Adrenal gland (tissue), 12 donors: ENCODE data around the gene SH3RF1. TPM values are rescaled to one million over a fixed set of nuclear protein-coding genes. Genes with fewer than 3 reads are reported as not detected.

Experiments
- DNase-seq, 7 donors: peaks; one replicate each; pipeline ENCODE4 v3.0.0-alpha.2; 2019 to 2020
- H3K27ac ChIP-seq, 5 donors: fragments of 200-600 bp; sonication (generic) in 4 of 5; 1 replicate in 3 of 5; 2 replicates in 2 of 5; pipeline versions ENCODE4 v1.5.1 to v1.8.0; 2016 to 2020; ENCODE audit warnings: mild to moderate bottlenecking in 1 of 5
- H3K27me3 ChIP-seq: fragments of 200-600 bp; 2 replicates; pipeline ENCODE4 v1.8.0; 2021
- H3K36me3 ChIP-seq, 2 donors: fragments of 200-600 bp; replicated peaks in 1 of 2; 1 replicate in 1 of 2; 2 replicates in 1 of 2; pipeline versions ENCODE4 v1.5.1 to v1.8.0; 2018 to 2022
- H3K4me1 ChIP-seq, 2 donors: fragments of 200-600 bp; replicated peaks in 1 of 2; 1 replicate in 1 of 2; 2 replicates in 1 of 2; pipeline versions ENCODE4 v1.5.1 to v1.8.0; 2018 to 2021
- H3K4me3 ChIP-seq, 4 donors: fragments of 200-600 bp; sonication (generic) in 3 of 4; one replicate each; pipeline ENCODE4 v1.5.1; 2016 to 2018
- H3K9me3 ChIP-seq, 3 donors: fragments of 200-600 bp; sonication (generic) in 1 of 3; replicated peaks in 1 of 3; 1 replicate in 2 of 3; 2 replicates in 1 of 3; pipeline versions ENCODE4 v1.5.1 to v1.8.0; 2016 to 2021
- POLR2A ChIP-seq, 2 donors: fragments of 450-650 bp; IDR thresholded peaks; one replicate each; pipeline ENCODE4 v1.6.1; 2017; ENCODE audit warnings: antibody characterized with exemption in 2 of 2, mild to moderate bottlenecking in 2 of 2, moderate library complexity in 1 of 2
- WGBS, 4 donors: extraction: QIAGEN DNeasy Blood & Tissue Kit in 2 of 4; methylation state at CpG; one replicate each; pipeline versions ENCODE4 v1.1.5 to v1.1.7; 2013 to 2017; 5-methylcytosine and 5-hydroxymethylcytosine counted together
- intact Hi-C, 2 donors: fragments of 100-400 bp; cut with DNase I; formaldehyde crosslinking; loops; one replicate each; pipeline versions ENCODE4 v1.14.1 to v1.15.0; 2022 to 2023
- polyA plus RNA-seq, 3 donors: library from polyadenylated mRNA; stranded (reverse); fragments of 200-250 nt in 2 of 3; fragments of 350-450 nt in 1 of 3; fragmentation: Illumina TruSeq in 1 of 3; extraction: RNeasy Lipid Tissue Mini Kit (QIAGEN cat#74804) in 1 of 3; gene quantifications; one replicate each; pipeline ENCODE4 v1.2.3, GENCODE V29; 2013 to 2014
- total RNA-seq, 9 donors: library from RNA; depleted of rRNA in 4 of 9; stranded (reverse); fragments of >200 nt in 4 of 9; fragments of 120-200 nt in 1 of 9; fragmentation: NEBNext Ultra II Directional in 1 of 9; extraction: Animal tissue kit (Norgen Biotek cat#: 25700) in 1 of 9; gene quantifications; one replicate each; pipeline versions ENCODE4 v1.1.0 to v1.2.4, GENCODE V29; 2013 to 2023
- TF ChIP-seq, protein P1 (sequence below), 6 experiments: fragments of 450-650 bp in 4 of 6; fragments of 200-600 bp in 2 of 6; sonication (generic) in 1 of 6; IDR thresholded peaks; 1 replicate in 5 of 6; 2 replicates in 1 of 6; pipeline versions ENCODE4 v1.5.1 to v1.8.0; 2016 to 2021; ENCODE audit warnings: antibody characterized with exemption in 6 of 6, mild to moderate bottlenecking in 2 of 6, moderate library complexity in 1 of 6
- donor health status: healthy with polysubstance abuse.
- donor health status: Bipolar disorder and iron deficiency.
- donor health status: DM: yes; HTN: yes; CAD: no.
- donor health status: DM: no; HTN: no; CAD: no.
- donor health status: DM: no; HTN: no; CAD: no.
- donor health status: DM: yes; HTN: yes; CAD: no.

SH3RF1 gene
- total and polyA plus RNA-seq, 12 donors: 1.8 to 19.3 (median 8.6) TPM

DNA sequence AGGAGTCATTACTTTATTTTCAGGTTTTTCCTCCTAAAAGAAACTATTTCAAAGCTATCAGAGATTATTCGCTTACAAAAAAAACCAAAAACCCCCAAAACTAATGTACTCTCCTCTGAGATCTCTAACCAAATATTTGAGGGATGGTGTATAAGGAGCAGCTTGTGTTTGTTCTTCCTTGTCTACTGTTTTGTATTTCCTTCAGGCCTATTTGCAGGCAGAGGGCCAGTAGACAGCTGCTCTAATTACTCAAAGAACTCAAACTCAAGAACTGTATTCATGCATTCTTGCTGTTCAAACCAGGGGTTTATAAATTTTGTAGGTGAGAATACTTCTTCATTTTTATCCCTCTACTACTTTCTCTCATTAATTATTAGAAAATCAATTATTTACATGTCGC is 51.3 kb downstream of the SH3RF1 start:
- no peaks in the 10 kb centered on the region for H3K36me3 ChIP-seq
- no peak for DNase-seq
- H3K4me3 ChIP-seq: no peak overlapping the region
- H3K27ac ChIP-seq: no peak overlapping the region
- H3K9me3 ChIP-seq: no peaks in the 10 kb centered on the region
- TF ChIP-seq POLR2A (IDR thresholded peaks at IDR 0.05): no peak
- TF ChIP-seq, protein P1, sequence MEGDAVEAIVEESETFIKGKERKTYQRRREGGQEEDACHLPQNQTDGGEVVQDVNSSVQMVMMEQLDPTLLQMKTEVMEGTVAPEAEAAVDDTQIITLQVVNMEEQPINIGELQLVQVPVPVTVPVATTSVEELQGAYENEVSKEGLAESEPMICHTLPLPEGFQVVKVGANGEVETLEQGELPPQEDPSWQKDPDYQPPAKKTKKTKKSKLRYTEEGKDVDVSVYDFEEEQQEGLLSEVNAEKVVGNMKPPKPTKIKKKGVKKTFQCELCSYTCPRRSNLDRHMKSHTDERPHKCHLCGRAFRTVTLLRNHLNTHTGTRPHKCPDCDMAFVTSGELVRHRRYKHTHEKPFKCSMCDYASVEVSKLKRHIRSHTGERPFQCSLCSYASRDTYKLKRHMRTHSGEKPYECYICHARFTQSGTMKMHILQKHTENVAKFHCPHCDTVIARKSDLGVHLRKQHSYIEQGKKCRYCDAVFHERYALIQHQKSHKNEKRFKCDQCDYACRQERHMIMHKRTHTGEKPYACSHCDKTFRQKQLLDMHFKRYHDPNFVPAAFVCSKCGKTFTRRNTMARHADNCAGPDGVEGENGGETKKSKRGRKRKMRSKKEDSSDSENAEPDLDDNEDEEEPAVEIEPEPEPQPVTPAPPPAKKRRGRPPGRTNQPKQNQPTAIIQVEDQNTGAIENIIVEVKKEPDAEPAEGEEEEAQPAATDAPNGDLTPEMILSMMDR (IDR thresholded peaks at IDR 0.05): no peak
- 90 to 93% (median 91%) methylated on average over 2 of the region's 2 CpGs for WGBS, 4 donors
- intact Hi-C loops: no loop called here
- no peaks in the 10 kb centered on the region for H3K27me3 ChIP-seq
- peaks cover 0 to 16% of the 10 kb centered on the region in 2 donors for H3K4me1 ChIP-seq

GRCh38 chr4:169215656-169216055 is 55.1 kb downstream of the SH3RF1 start:
- WGBS, 4 donors: 79 to 89% (median 84%) methylated on average over 4 of the region's 4 CpGs
- TF ChIP-seq, protein P1 (IDR thresholded peaks at IDR 0.05): no peak
- no peak for TF ChIP-seq POLR2A (IDR thresholded peaks at IDR 0.05)
- no peaks in the 10 kb centered on the region for H3K27me3 ChIP-seq
- no peak for DNase-seq
- no peaks in the 10 kb centered on the region for H3K36me3 ChIP-seq
- H3K4me1 ChIP-seq: peaks cover 0 to 16% of the 10 kb centered on the region in 2 donors
- no peaks in the 10 kb centered on the region for H3K9me3 ChIP-seq
- no peak overlapping the region for H3K27ac ChIP-seq
- intact Hi-C loops: no loop called here
- H3K4me3 ChIP-seq: no peak overlapping the region

GRCh38 chr4:169212981-169213380 is 57.8 kb downstream of the SH3RF1 start:
- WGBS, 4 donors: 87 to 95% (median 91%) methylated on average over 2 of the region's 2 CpGs
- H3K4me1 ChIP-seq: peaks cover 0 to 3% of the 10 kb centered on the region in 2 donors
- no peak for TF ChIP-seq POLR2A (IDR thresholded peaks at IDR 0.05)
- TF ChIP-seq, protein P1 (IDR thresholded peaks at IDR 0.05): no peak

GRCh38 chr4:169210504-169211118 is 60.1 kb downstream of the SH3RF1 start:
- Histone ChIP-seq H3K27me3 (no peaks in the 10 kb centered on the region), H3K36me3 (no peaks in the 10 kb centered on the region), H3K4me1 (peaks cover 0 to 5% of the 10 kb centered on the region in 2 donors), H3K4me3 (no peak overlapping the region), H3K27ac (no peak overlapping the region), H3K9me3 (no peaks in the 10 kb centered on the region)
- TF ChIP-seq, protein P1 (IDR thresholded peaks at IDR 0.05): no peak
- DNase-seq: no peak
- WGBS, 4 donors: 89 to 91% (median 90%) methylated on average over 3 of the region's 3 CpGs
- intact Hi-C loops: no loop called here

More at GRCh38 chr4:169212981-169213380, 57.8 kb downstream of the SH3RF1 start:
- intact Hi-C loops: no loop called here
- no peak for DNase-seq
- Histone ChIP-seq H3K27ac (no peak overlapping the region), H3K27me3 (no peaks in the 10 kb centered on the region), H3K9me3 (no peaks in the 10 kb centered on the region), H3K36me3 (no peaks in the 10 kb centered on the region), H3K4me3 (no peak overlapping the region)
